HG03565 (cell line): ENCODE data around the gene SPRED3.
"Not testable (repeated sequence)": the region's sequence is repeated elsewhere in the genome, so short reads cannot be mapped to it uniquely, and the experiment has no call there.

Source experiments
- ATAC-seq: cut with Tn5 transposase; IDR thresholded peaks from one replicate; pipeline ENCODE4 v1.9.1; 2021; ENCODE audit warnings: mild to moderate bottlenecking, moderate library complexity; ENCODE audit not compliant: unreplicated experiment

The SPRED3 gene

DNA sequence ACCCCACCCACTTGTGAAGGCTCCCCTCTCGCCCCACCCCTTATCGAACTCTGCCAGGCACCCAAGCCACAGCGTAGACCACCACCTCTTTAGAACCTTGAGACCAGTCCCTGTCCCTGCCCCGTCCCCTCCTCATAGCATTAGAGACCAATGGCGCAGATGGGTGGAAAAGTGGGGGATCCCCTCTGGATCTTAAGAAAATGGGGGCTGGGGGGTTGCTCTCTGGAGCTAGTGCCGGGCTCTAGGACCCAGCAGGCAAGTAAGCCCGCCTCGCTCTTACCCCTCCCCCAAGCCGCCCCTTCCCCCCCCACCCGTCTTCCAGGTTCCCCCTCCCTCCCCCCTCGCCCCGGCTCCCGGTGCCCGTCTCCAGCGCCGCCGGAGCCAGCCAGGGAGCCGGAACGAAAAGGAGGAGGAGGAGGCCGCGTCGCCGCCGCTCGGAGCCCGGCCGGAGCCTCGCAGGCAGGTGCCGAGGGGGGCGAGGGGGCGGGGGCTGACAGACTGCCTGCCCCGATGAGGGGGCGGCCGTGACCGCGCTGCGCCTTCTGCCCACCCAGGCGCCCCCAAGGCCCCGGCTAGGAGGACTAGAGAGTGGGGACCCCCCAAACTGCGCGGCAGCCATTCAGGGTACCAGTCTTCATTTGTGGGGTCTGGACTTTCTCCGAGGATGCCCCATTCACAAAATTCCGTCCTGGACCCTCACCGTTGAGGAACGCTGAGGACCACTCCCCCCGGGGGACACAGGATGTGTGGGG lies at the start of gene SPRED3:
Gene SPRED3, plus strand, starts transcription at position 349 of the 752 bp plus-strand sequence. CDS start 1,606 bp downstream, outside the sequence.
- ATAC-seq: no peak

DNA sequence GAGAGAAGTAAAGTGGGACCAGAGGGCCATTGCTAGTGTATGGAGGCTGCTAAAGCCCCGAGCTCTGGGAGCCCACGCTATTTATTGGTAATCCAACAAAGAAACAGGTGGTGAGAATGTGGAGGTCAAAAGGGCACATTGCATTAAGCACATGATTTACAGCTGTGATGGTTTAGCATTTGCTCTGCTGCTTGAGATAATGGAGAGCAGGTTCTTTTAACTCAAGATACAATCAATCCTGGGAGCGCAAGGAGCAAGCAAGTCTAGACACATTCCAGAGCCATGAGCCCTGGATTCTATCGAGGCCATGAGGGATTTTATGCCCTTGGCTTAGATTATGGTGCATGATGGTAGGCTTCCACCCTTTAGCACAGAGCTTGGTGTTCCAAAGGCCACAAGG lies 49.5 kb upstream of the SPRED3 start:
- not testable (repeated sequence) for ATAC-seq

DNA sequence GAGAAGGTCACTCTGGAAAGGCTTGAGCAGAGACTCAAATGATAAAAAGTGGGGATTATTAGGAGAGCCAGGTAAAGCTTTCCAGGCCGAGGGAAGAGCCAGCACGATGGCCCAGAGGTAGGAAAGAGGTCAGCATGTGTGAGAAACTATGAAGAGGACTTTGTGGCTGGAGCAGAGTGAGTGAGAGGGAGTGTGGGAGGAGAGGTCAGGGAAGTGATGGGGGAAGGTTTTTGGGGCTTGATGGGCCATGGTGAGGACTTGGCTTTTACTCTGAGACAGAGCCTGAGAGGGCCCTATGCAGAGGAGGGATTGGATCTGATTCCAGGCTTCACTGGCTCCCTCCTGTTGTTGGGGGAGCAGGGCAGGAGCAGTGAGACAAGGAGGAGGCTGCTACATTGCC lies 47.6 kb upstream of the SPRED3 start:
- no peak for ATAC-seq

GRCh38 chr19:38346837-38347236 lies 41.7 kb upstream of the SPRED3 start:
- no peak for ATAC-seq

- ATAC-seq: no peak
These were observed 37.6 kb upstream of the SPRED3 start for GRCh38 chr19:38350883-38351282.

DNA sequence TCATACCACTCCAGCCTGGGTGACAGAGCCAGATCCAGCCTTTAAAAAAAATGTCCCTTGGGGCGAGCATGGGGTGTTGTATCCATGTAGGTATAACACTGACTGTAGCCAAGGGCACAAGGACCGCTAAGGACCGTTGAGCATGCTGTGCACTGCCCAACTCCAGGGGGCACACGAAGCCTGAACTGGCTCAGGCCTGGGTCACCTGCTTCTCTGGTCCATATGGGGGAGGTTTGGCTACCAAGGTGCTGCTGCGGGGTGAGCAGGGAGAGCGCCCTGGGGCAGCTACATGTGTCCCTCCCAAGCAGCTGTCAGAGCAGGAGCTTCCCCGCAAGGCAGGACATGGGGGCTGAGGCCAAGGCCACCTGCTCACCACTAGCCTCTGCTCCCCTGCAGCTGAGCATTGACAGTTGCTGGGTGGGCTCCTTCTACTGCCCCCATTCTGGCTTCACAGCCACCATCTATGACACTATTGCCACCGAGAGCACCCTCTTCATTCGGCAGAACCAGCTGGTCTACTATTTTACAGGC lies 36.6 kb upstream of the SPRED3 start:
- no peak for ATAC-seq

DNA sequence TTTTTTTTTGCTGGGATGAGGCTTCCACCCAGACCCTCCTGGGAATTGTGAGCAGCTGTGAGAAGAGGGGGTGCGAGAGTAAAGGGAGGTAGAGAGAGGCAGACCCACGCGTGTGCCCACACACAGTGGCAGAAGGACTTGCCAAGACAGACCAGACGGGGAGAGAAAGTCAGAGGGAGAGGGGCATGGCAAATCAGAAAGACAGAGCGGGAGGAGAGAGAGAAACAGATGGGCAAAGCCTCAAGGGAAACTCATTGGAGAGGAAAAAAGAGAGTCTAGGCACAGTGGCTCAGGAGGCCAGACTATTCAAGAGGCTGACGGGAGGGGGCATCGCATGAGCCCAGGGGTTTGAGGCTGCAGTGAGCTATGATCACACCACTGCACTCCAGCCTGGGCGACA lies 35.9 kb upstream of the SPRED3 start:
- ATAC-seq: no peak

- no peak for ATAC-seq
These were observed 32.5 kb upstream of the SPRED3 start for GRCh38 chr19:38355728-38356725.

DNA sequence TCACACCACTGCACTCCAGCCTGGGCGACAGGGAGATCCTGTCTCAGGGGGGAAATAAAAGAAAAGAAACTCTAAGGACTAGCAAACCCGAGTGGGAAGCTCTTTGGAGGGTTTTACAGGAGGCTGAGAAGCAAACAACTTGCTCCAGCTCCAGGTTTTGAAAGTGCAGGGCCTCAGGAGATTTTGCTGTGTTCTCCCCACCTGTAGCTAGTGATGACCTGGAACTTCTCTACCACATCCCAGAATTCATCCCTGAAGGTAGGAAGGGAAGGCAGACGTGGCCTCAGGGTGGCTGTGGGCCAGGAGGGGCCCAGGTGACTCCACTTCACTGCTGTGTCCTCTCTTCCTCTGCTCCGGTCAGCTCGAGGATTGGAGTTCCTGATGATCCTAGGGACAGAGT lies 30.4 kb upstream of the SPRED3 start:
- ATAC-seq: no peak

DNA sequence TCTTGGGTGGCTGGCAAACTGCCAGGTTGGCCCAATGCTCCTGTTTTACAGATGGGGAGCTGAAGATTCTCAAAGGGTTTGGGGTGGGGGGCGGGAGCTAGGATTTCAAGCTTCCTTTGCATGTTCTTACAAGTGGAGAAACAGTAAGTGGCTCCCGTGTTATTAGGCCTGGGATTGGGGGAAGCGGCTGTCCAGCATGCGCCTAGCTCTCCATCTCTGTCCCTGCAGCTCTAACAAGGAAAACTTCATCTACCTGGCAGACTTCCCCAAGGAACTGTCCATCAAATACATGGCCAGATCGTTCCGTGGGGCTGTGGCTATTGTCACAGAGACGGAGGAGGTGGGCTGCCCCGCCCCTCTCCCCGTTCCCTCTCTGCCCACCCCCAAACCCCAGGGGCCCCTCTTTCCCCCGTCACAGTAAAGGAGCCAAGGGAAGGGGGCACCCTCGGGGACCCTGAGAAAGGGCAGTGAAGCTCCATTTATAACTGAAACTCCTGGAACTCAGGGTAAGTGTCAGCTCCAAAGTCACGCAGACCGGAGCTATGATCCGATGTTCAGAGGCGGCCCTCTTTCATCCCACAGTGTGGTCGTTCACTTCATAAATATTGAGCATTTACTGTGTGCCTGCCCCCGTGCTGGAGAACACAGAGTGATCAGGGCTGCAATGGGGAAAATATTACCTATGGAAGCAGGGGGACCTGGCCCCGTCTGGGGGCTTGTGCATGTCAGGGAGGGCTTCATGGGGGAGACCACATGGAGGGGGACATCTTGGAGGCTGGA lies 29.1 kb upstream of the SPRED3 start:
- ATAC-seq: no peak

DNA sequence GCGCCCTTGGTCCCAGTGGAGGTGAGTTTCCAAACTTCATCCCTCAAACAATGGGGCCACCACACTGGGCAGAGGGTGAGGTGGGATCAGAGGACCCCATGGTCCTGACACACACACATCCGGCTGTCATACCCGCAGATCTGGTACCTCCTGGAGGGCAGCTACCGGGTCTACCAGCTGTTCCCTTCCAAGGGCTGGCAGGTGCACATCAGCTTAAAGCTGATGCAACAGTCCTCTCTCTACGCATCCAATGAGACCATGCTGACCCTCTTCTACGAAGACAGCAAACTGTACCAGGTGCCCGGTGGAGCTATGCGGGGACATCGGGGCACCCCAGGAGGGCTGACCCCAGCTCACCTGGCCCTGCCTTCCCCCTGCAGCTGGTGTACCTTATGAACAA lies 28.1 kb upstream of the SPRED3 start:
- ATAC-seq: no peak

DNA sequence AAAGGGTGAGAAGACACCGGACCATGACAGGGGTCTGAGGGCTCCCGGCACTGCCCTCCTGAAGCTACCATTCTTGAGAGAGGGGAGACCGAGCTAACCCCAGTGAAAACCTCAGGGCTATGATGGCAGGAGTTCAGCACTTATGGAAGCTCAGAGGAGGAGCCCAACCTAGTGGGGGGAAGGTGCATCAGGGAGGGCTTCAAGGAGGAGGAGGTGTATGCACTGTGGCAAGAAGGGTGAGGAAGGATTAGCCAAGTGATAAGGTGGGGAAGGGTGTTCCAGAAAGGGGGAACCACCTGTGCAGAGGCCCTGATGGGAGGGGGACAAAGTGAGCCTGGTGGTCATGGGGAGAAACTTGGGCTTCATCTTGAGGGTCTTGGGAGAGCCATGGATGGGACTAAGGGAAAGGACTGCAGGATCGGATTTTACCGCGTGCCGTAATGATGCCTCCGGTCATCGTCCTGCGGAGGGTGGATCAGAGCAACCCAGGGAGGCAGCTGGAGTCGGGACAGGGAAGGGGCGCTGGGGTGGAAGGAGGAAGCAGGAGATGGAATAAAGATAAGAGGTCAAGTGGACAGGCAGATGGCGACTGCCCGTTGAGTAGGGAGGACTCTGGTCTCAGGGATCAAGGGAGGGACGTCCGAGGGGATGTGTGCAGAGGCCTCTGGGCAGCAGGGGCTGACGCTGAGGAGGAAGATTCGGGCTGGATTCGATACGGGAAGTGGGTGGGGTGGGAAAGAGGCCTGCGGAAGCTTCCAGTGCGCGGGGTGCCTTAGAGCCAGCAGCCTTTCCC lies 27.5 kb upstream of the SPRED3 start:
- ATAC-seq: no peak

- ATAC-seq: no peak
These were observed 26.8 kb upstream of the SPRED3 start for GRCh38 chr19:38361633-38362075.

- ATAC-seq: no peak
These were observed 26.2 kb upstream of the SPRED3 start for GRCh38 chr19:38362076-38362945.

DNA sequence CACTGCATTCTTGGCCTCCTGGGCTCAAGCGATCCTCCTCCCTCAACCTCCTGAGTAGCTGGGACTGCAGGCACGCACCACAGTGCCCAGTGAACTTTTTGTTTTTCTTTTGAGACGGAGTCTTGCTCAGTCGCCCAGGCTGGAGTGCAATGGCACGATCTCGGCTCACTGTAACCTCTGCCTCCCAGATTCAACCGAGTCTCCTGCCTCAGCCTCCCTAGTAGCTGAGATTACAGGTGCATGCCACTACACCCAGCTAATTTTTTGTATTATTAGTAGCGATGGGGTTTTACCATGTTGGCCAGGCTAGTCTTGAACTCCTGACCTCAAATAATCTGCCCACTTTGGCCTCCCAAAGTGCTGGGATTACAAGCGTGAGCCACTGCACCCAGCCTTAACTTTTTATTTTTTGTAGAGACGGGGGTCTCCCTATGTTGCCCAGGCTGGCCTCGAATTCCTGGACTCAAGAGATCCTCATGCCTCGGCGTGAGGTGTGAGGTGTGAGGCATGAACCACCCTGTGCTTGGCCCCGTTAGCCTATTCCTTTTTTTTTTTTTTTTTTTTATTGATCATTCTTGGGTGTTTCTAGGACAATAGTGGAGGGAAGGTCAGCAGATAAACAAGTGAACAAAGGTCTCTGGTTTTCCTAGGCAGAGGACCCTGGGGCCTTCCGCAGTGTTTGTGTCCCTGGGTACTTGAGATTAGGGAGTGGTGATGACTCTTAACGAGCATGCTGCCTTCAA lies 25.4 kb upstream of the SPRED3 start:
- ATAC-seq: not testable (repeated sequence)

- no peak for ATAC-seq
These were observed 21.5 kb upstream of the SPRED3 start for GRCh38 chr19:38367041-38367440.

DNA sequence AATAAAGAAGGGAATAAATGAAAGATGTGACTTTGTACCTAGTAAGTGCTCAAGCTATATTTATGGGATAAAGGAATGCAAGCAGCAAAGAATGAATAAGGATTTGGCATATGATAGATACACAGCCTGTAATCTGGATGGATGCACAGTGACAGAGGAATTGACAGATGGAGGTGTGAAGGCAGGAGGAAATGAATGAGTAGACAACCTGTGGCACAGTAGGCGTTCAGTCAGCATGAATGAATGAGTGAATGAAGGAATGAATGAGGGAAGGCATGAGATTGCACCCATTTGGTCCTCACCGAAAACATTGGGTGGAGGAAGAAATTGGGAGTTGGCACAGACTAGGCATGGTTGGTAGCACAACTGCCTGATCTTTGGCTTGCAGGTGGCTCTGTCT lies 18.9 kb upstream of the SPRED3 start:
- ATAC-seq: no peak

DNA sequence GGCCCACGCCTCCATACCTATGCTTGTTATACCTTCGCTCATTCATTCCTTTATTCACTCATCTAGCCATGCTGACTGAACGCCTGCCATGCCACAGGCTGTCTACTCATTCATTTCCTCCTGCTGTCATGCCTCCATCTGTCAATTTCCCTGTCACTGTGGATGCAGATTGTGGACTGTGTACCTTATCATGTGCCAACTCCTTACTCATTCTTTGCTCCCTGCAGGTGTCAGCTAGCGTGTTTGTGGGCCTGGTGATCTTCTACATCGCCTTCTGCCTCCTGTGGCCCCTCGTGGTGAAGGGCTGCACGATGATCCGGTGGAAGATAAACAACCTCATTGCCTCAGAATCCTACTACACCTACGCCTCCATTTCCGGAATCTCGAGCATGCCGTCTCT lies 18.2 kb upstream of the SPRED3 start:
- no peak for ATAC-seq
